Subcutaneous adipose tissue (tissue), 4 donors: ENCODE data around the gene RPL10A. TPM values are rescaled to one million over a fixed set of nuclear protein-coding genes. Genes with fewer than 3 reads are reported as not detected.

Experiments
- CTCF ChIP-seq: fragments of 450-650 bp; IDR thresholded peaks from one replicate; pipeline ENCODE4 v1.5.1; 2016; ENCODE audit warnings: low read depth, mild to moderate bottlenecking, control low read depth, antibody characterized with exemption, moderate library complexity
- total RNA-seq, 4 donors: library from RNA; depleted of rRNA; stranded (reverse); fragments of >200 nt; gene quantifications; one replicate each; pipeline ENCODE4 v1.1.0, GENCODE V29; 2016

The RPL10A gene
- total RNA-seq, 4 donors from 2014 or later = 985 to 1,194 (median 1,120) TPM

GRCh38 chr6:35491558-35492257 lies 23.5 kb downstream of the RPL10A start:
- TF ChIP-seq CTCF = no peak

DNA sequence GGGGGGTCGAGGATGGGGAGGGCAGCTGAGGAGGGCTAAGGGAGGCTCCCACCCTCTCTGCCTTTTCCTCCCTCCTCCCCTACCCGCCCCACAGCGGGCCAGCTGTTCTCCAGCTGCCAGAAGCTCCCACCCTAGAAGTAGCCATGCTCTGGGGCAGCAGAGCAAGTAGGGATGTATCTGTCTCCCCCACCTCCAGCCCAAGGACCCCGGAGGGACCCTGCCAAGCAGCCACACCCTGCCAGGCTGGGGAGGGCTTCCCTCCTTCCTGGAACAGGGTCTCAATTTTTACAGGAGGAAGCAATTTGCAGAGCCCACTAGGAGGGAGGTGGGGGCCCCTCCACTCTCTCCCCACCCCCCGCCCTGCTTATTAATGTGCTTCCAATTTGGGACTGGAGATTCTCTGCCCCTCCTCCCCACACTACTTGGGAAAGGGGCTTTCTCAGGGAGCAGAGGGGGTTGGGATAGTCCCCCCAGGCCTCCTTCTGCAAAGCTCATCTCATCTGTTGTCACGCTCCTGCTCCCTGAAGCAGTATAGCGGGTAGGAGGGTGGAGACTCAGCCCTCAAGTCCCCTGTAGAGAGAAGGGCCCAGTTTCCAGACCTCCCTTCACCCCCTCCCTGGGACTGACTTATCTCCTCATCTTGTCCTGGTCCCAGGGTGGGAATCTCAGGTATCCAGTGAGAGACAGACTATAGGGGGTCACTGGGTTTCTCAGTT lies 24.2 kb downstream of the RPL10A start:
- TF ChIP-seq CTCF = no peak

DNA sequence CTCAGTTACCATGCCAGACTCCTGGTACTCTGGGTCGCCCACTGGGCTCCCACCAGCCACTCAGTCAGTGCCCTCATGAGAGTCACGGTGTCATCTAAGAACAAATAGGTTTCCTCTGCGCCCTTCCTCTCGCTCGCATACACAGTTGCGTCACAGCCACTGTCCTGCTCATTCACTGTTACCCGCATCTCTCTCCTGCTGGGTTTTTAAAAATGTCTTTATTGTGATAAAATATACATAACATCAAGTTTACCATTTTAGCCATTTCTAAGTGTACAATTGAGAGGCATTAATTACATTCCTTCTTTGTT lies 24.7 kb downstream of the RPL10A start:
- no peak for TF ChIP-seq CTCF

DNA sequence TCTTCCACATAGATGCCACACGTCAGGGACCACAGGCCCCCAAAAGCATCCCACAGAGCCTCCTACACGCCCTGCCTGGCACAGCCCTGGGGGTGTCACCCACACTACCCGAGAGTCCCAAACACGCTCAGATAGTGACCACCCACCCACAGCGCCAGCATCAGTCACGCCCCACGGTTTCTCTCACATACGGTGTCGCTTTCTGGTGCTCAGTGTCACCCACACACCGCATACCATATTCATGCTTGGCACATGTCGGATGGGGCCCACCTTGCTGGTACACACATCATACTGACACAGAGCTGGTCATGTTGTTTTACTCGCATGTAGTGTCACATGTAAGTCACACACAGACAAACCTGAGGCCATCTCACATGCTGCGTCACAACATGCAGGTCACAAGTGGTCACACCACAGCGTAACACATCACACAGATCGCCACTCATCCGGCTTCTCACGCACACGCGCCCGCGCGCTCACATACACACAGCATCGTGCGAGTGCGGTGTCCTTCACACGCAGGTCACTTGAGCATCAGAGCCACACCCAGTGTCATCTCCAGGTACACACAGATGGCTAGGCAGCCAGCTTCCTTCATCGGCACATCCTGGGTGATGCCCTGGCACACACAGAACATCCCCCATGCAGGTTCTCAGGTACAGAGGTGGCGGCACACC lies 25.2 kb downstream of the RPL10A start:
- no peak for TF ChIP-seq CTCF

- TF ChIP-seq CTCF = no peak
Measured at GRCh38 chr6:35494161-35494563, 26.0 kb downstream of the RPL10A start.

GRCh38 chr6:35495258-35496035 lies 27.2 kb downstream of the RPL10A start:
- TF ChIP-seq CTCF = no peak
